Measurements from ENCODE around the gene SPX.

Gene SPX

DNA sequence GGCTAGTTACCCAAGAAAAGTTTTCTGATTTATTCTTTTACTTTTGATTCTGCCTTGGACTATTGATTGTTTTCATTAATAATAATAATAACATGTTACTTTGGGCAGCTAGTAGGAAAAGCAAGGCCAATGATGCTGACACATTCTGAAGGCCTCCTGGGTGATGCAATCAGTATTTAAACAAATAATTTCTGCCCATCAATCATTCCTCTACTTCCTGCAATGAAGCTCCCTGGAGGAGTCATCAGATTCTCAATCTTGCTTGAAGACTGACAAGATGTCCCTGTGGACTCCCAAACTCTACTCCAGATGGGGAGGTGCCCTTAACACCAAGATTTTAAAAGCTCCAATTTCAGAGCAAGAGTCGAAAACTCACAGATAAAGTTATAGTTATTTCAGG, at the start of gene SPX:
Gene SPX (plus strand): TSS at position 244 of the 400 bp plus-strand sequence. CDS start 177 bp downstream, outside the sequence.
- no peak for DNase-seq (ENCODE audit: low read depth in 2 of 2)

DNA sequence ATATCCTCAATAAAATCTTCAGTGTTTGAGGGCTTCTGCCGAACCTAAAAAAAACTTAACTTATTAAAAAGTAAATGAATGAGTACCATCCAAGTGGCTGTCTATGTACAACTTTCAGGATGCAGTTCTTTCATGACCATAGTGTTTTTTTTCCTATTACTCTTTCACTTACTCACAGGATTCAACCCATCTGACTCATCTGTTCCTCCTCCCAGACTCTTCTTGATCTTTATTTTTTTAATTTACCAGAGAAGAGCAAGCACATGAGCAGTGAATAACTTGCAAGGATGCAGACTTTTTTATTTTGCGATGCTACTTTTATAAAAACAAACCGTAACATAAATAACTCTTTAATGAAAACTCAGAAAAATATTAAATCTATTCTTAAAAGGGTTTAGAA, 49.1 kb upstream of the SPX start:
- DNase-seq (ENCODE audit: low read depth in 2 of 2), result no peak

DNA sequence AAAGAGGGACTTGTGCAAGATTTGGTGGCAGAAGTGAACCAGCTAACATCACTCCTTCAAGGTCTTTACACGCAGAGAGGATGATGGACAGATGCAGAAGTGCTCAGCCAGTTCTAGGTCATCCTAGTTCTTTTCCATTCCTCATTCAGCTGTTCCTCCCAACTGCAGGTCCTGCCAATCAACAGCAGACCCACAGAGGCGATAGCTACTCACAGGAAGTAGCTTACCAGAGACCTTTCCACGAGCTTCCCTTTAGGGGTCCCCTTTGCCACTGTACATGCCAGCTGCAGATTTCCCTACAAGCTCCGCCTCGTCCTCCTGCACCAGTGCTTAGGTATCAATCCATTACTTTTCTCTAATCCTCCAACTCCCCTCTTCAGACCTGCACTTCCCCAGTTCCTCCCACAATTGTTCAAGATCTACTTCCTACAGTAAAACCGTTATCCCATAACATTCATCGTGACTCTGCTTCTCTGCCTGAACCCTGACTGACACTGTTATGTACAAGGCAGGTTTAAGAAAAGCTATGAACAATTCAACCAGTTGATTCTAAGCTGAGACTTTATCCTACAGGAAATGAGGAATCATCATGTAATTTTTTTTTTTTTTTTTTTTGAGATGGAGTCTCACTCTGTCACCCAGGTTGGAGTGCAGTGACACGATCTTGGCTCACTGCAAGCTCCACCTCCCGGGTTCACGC, 47.2 kb upstream of the SPX start:
- no peak for DNase-seq (ENCODE audit: low read depth in 2 of 2)

DNA sequence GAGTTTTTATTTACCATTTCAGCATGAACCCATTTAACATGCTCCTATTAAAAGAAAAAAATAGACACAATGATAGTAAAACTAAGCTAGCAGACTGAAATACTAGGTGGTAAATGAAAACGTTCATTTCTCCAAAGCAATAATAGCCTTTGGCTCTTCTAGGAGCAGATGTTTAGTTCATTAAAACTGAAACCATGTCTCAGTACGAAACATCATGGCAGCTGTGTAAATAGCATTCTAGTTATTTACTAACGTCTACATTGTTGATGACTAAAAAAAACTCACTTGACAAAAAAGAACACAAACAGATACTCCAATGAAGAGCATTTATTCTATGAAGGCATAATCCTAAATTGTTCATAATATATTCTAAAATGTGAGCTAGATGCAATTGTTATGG, 42.6 kb upstream of the SPX start:
- DNase-seq (ENCODE audit: low read depth in 2 of 2), result no peak

- no peak for DNase-seq (ENCODE audit: low read depth in 2 of 2)
Measured at GRCh38 chr12:21485998-21486397, 40.1 kb upstream of the SPX start.

DNA sequence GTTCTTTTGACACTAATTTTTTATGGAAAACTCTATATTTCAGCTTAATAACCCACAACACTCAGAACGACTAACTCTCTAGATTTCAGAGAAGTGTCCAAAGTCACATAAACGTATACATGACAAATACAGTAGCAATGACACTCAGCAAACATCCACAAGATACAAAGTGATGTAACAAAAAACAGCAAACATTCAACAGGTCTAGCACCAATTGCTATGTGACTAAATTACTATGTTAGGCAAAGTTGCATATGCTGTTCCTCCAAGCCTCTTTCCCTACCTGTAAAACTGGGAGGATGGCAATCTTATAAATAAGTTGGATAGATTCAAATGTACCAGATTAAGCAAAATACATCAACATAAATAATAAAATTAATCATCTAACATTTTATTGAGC, 26.3 kb upstream of the SPX start:
- DNase-seq (ENCODE audit: low read depth in 2 of 2), result no peak

GRCh38 chr12:21500786-21501257, 25.3 kb upstream of the SPX start:
- no peak for DNase-seq (ENCODE audit: low read depth in 2 of 2)

- peak; percentile 96 for DNase-seq (ENCODE audit: low read depth in 2 of 2)
Measured at GRCh38 chr12:21501258-21502163, 24.6 kb upstream of the SPX start, which contains the start of the genes GOLT1B and RECQL. TSS of gene GOLT1B (plus strand) at chr12:21501789. CDS start at chr12:21501924, 135 bp downstream. TSS of gene RECQL (minus strand) at chr12:21501635. CDS start at chr12:21499570, 2,065 bp downstream.

DNA sequence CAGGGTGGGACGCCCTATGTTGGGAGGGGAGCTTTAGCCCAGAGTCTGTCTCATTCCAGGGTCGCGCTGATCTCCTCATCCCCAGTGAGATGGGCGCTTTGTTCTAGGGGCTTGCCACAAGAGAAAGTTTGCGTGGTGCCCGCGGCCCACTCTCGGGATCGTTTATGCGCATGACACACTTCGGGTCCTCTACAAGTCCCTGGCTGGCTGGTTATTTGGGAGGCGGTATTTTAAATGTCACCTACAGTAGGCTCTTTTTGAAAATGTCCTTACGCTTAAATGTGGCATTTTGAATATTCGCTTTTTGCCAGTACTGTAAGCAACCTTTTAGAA, 24.0 kb upstream of the SPX start:
- DNase-seq (ENCODE audit: low read depth in 2 of 2), result no peak

- no peak for DNase-seq (ENCODE audit: low read depth in 2 of 2)
Measured at GRCh38 chr12:21502872-21503271, 23.2 kb upstream of the SPX start.

DNA sequence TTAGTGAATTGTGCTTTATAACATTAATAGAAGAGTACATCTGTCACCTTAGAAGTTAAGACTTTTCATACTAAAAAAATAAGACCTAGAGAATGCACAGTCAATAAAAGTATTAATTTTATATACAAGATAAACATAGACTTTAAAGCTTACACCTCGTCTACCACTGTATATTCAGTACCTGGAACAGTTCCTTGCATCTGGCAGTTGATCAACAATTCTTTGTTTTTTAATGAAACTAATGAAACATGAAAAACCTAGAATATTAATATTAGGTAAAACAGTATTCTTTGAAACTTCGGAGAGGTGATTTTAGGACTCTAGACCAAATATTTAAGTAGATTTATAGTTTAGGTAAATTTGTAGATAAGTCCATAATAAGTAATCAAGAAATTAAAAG, 20.2 kb upstream of the SPX start:
- DNase-seq (ENCODE audit: low read depth in 2 of 2), result no peak

- no peak for DNase-seq (ENCODE audit: low read depth in 2 of 2)
Measured at GRCh38 chr12:21507849-21508248, 18.2 kb upstream of the SPX start.

GRCh38 chr12:21509768-21510167, 16.3 kb upstream of the SPX start:
- DNase-seq (ENCODE audit: low read depth in 2 of 2), result no peak

DNA sequence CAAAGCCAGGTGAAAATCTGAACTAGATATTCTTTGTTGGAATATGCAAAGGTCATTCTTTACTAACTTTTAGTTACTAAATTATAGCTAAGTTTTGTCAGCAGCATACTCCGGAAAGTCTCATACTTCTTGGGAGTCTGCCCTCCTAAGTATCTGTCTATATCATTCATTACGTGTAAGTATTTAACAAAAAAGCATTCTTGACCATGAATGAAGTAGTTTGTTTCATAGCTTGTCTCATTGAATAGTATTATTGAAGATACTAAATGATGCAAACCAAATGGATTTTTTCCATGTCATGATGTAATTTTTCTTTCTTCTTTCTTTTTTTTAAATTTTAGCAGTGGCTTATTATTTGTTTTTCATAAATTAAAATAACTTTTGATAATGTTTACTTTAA, 9.8 kb upstream of the SPX start:
- no peak for DNase-seq (ENCODE audit: low read depth in 2 of 2)

- DNase-seq (ENCODE audit: low read depth in 2 of 2), result no peak
Measured at GRCh38 chr12:21518451-21518850, 7.6 kb upstream of the SPX start.

DNA sequence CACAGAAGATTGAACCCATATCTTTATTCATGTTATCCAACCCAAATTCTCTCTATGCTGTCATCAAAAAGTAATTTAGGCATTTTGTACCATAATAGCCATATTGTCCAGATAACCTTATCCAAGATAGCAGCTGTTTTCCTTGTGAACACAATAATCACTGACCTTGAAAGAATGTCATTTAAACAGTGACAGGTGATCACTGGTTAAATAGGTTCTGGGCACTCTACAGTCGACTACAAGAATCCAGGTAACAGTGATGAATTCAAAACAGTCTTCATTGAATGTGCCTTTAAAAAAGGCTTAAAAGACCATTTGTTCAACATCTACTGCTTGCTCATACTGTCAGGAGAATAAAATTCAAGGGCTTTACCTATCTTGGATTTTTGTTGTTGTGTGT, 4.6 kb upstream of the SPX start:
- no peak for DNase-seq (ENCODE audit: low read depth in 2 of 2)

DNA sequence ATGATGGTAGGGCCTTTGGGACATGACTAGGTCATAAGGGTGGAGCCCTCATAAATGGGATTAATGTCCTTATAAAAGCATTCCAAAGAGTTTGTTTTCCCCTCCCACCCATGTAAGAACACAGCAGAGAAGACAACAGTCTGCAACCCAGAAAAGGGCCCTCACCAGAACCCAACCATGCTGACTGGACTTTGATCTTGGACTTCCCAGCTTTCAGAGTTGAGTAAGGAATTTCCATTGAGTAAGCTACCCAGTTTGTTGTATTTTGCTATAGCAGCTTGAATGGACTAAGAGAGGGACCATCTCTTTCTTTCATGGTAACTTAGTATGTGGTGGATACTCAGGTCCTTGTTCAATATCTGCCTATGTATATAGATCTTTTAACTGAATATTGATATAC, 2.9 kb upstream of the SPX start:
- no peak for DNase-seq (ENCODE audit: low read depth in 2 of 2)

DNA sequence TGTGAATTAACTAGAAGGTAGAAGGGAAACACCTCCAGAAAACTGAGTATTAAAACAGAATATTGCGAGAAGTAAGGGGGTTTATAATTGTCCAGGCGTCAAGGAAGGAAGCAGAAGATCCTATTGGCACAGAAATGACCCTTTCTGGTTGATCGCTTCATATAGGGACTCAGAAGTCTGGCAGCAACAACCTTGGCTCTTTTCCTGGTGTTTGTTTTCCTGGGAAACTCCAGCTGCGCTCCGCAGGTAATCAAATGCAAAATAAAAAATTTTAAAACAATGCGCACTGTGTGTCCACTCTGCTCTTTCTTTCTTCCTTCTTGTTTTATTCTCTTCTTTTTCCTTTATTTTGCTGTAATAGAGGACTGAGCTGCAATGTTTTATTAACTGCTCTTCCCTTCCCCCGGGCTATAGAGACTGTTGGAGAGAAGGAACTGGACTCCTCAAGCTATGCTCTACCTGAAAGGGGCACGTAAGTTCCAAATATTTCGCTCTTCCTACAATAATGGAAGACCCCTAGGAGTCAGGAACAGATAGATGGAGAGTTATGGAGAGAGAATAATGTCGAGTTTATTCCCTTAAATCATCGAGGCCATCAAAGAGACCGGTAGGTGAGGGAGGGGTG, 737 bp downstream of the SPX start:
- DNase-seq (ENCODE audit: low read depth in 2 of 2), result no peak

- DNase-seq (ENCODE audit: low read depth in 2 of 2), result no peak
Measured at GRCh38 chr12:21527451-21528180, 1.5 kb downstream of the SPX start.

DNA sequence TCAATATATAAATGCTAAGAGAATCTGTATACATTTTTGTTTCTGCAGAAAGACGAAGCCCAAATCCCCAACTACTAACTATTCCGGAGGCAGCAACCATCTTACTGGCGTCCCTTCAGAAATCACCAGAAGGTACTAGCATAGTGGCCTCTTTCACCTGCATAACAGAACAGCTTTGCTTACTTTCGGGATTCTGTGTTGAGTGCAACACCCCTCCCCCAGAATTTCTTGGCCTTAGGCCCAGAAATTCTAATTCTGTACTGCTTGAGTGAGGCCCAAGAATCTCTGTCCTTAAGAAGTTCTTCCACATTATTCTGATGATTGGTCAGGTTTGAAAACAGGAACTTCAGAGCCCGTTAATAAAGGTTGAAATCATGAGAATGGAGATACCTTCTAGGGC, 2.9 kb downstream of the SPX start:
- no peak for DNase-seq (ENCODE audit: low read depth in 2 of 2)

DNA sequence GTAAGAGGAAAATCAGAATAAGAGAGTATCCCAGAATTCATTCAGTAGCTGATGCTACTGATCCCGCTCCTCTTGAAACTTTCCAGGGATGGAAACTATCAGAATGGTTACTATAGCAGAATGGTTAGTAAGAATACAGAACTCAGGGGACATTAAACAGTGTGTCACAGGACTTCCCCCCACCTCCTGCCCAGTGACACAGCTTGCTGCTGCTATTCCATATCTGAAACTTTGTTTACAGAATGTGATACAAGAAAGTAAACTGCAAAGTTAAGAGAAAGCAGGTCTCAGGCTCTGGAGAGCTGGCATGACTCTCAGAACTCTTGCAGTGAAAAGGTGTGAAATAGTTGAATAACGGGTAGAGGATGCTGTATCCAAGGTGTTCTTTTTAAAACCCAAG, 3.4 kb downstream of the SPX start:
- DNase-seq (ENCODE audit: low read depth in 2 of 2), result no peak

Measured in fibroblast of skin of left biceps (primary cell).